ENCODE measurements around the gene TEKT1. TPM values are rescaled to one million over a fixed set of nuclear protein-coding genes. Genes with fewer than 3 reads are reported as not detected.

The TEKT1 gene
- total RNA-seq, 1 experiment from 2014 or later: not detected

- H3K36me3 ChIP-seq (ENCODE audit: control insufficient read depth, insufficient read depth, low read length): no peaks in the 10 kb centered on the region
- Mint-ChIP-seq H3K4me1 (ENCODE audit: low read depth, unreplicated experiment) (peaks cover 5% of the 10 kb centered on the region), H3K36me3 (ENCODE audit: insufficient read depth, unreplicated experiment) (no peaks in the 10 kb centered on the region), H3K27ac (ENCODE audit: unreplicated experiment) (no peak overlapping the region), H3K27me3 (ENCODE audit: insufficient read depth, unreplicated experiment) (no peaks in the 10 kb centered on the region), H3K4me3 (ENCODE audit: unreplicated experiment) (no peak overlapping the region), H3K9me3 (ENCODE audit: unreplicated experiment) (no peaks in the 10 kb centered on the region)
- DNase-seq: no peak
- H3K9me3 ChIP-seq: no peaks in the 10 kb centered on the region
- H3K27me3 ChIP-seq (replicated peaks; ENCODE audit: control insufficient read depth, insufficient read depth, low read length): no peaks in the 10 kb centered on the region
- POLR2A ChIA-PET: no interaction called here
- H3K4me3 ChIP-seq (ENCODE audit: low read depth, low read length): no peak overlapping the region
- no peak for TF ChIP-seq CTCF (IDR thresholded peaks at IDR 0.05; ENCODE audit: insufficient read depth in 1 of 2, low read depth in 1 of 2, low read length in 1 of 2, severe bottlenecking in 1 of 2, unreplicated experiment in 1 of 2)
- CTCF ChIA-PET: interaction anchor here (0.6 kb wide), 1 partner anchor 1094 kb away, joined by 3 read pairs; no protein-coding TSS in a partner anchor
- H3K4me1 ChIP-seq: no peaks in the 10 kb centered on the region
- BruUV-seq (replicated peaks): no TSS peak
- intact Hi-C loops (cut with micrococcal nuclease; ENCODE audit: unreplicated experiment): no loop called here
Observed at GRCh38 chr17:6870841-6871240, 39.3 kb upstream of the TEKT1 start.

- intact Hi-C loops (cut with micrococcal nuclease; ENCODE audit: unreplicated experiment): no loop called here
- ChIA-PET CTCF (no interaction called here), POLR2A (no interaction called here)
- H3K9me3 Mint-ChIP-seq (ENCODE audit: unreplicated experiment): no peaks in the 10 kb centered on the region
- H3K4me3 Mint-ChIP-seq (ENCODE audit: unreplicated experiment): no peak overlapping the region
- H3K36me3 ChIP-seq (ENCODE audit: control insufficient read depth, insufficient read depth, low read length): no peaks in the 10 kb centered on the region
- H3K4me1 ChIP-seq: no peaks in the 10 kb centered on the region
- BruUV-seq (replicated peaks): no TSS peak
- H3K27me3 ChIP-seq (replicated peaks; ENCODE audit: control insufficient read depth, insufficient read depth, low read length): no peaks in the 10 kb centered on the region
- TF ChIP-seq CTCF (IDR thresholded peaks at IDR 0.05; ENCODE audit: insufficient read depth in 1 of 2, low read depth in 1 of 2, low read length in 1 of 2, severe bottlenecking in 1 of 2, unreplicated experiment in 1 of 2): no peak
- H3K9me3 ChIP-seq: no peaks in the 10 kb centered on the region
- H3K36me3 Mint-ChIP-seq (ENCODE audit: insufficient read depth, unreplicated experiment): no peaks in the 10 kb centered on the region
- no peak for DNase-seq
- no peak overlapping the region for H3K4me3 ChIP-seq (ENCODE audit: low read depth, low read length)
- H3K27ac Mint-ChIP-seq (ENCODE audit: unreplicated experiment): no peak overlapping the region
- H3K4me1 Mint-ChIP-seq (ENCODE audit: low read depth, unreplicated experiment): peaks cover 5% of the 10 kb centered on the region
- peaks cover 3% of the 10 kb centered on the region for H3K27me3 Mint-ChIP-seq (ENCODE audit: insufficient read depth, unreplicated experiment)
Observed at GRCh38 chr17:6868582-6868981, 37.1 kb upstream of the TEKT1 start.

- no peak for TF ChIP-seq CTCF (IDR thresholded peaks at IDR 0.05; ENCODE audit: insufficient read depth in 1 of 2, low read depth in 1 of 2, low read length in 1 of 2, severe bottlenecking in 1 of 2, unreplicated experiment in 1 of 2)
- Histone ChIP-seq H3K4me3 (ENCODE audit: low read depth, low read length) (no peak overlapping the region), H3K9me3 (no peaks in the 10 kb centered on the region), H3K36me3 (ENCODE audit: control insufficient read depth, insufficient read depth, low read length) (no peaks in the 10 kb centered on the region), H3K27me3 (replicated peaks; ENCODE audit: control insufficient read depth, insufficient read depth, low read length) (no peaks in the 10 kb centered on the region), H3K4me1 (no peaks in the 10 kb centered on the region)
- POLR2A ChIA-PET: no interaction called here
- DNase-seq: no peak
- intact Hi-C loops (cut with micrococcal nuclease; ENCODE audit: unreplicated experiment): no loop called here
- BruUV-seq (replicated peaks): no TSS peak
- Mint-ChIP-seq H3K27me3 (ENCODE audit: insufficient read depth, unreplicated experiment) (peaks cover 3% of the 10 kb centered on the region), H3K9me3 (ENCODE audit: unreplicated experiment) (no peaks in the 10 kb centered on the region), H3K36me3 (ENCODE audit: insufficient read depth, unreplicated experiment) (no peaks in the 10 kb centered on the region), H3K4me1 (ENCODE audit: low read depth, unreplicated experiment) (peaks cover 5% of the 10 kb centered on the region), H3K27ac (ENCODE audit: unreplicated experiment) (no peak overlapping the region), H3K4me3 (ENCODE audit: unreplicated experiment) (no peak overlapping the region)
- CTCF ChIA-PET: no interaction called here
Observed at GRCh38 chr17:6867849-6868248, 36.3 kb upstream of the TEKT1 start.
